ENCODE results near the gene ACSM2B.

DNA sequence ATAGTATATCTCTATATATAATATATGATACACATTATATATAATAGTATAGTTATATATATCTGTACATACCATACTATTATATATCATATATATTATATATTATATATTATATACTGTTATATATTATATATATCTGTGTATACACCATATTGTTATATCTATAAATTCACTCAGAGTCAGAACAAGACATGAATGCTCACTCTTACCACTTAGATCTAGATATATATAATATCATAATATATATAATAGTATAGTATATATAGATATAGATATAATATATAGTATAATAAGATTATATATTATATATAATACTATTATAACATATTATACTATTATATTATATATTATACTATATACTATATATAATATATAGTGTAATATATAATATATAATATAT, 9.3 kb downstream of the ACSM2B start:
- TF ChIP-seq POLR2AphosphoS5 (IDR thresholded peaks at IDR 0.05; ENCODE audit: low read depth, low read length) (no peak), SIN3A (IDR thresholded peaks at IDR 0.05; ENCODE audit: borderline replicate concordance, insufficient read depth, low read length) (no peak), FOXP2 (optimal IDR thresholded peaks at IDR 0.05; ENCODE audit: borderline replicate concordance, extremely low read depth, extremely low read length, insufficient read depth) (no peak)
- TF ChIP-seq, protein P1, sequence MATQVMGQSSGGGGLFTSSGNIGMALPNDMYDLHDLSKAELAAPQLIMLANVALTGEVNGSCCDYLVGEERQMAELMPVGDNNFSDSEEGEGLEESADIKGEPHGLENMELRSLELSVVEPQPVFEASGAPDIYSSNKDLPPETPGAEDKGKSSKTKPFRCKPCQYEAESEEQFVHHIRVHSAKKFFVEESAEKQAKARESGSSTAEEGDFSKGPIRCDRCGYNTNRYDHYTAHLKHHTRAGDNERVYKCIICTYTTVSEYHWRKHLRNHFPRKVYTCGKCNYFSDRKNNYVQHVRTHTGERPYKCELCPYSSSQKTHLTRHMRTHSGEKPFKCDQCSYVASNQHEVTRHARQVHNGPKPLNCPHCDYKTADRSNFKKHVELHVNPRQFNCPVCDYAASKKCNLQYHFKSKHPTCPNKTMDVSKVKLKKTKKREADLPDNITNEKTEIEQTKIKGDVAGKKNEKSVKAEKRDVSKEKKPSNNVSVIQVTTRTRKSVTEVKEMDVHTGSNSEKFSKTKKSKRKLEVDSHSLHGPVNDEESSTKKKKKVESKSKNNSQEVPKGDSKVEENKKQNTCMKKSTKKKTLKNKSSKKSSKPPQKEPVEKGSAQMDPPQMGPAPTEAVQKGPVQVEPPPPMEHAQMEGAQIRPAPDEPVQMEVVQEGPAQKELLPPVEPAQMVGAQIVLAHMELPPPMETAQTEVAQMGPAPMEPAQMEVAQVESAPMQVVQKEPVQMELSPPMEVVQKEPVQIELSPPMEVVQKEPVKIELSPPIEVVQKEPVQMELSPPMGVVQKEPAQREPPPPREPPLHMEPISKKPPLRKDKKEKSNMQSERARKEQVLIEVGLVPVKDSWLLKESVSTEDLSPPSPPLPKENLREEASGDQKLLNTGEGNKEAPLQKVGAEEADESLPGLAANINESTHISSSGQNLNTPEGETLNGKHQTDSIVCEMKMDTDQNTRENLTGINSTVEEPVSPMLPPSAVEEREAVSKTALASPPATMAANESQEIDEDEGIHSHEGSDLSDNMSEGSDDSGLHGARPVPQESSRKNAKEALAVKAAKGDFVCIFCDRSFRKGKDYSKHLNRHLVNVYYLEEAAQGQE (IDR thresholded peaks at IDR 0.05; ENCODE audit: insufficient read depth in 1 of 2, low read depth in 2 of 2, low read length in 2 of 2), result no peak

All from PFSK-1 (cell line).